PC-9 (cell line): ENCODE measurements around the gene TBC1D9B.

Source experiments
- EZH2 ChIP-seq: fragments of 200-600 bp; sonication (generic); IDR thresholded peaks from 2 replicates; pipeline ENCODE4 v1.8.0; 2017; ENCODE audit warnings: antibody characterized with exemption, low read depth
- TF ChIP-seq, protein P1 (sequence below): fragments of 200-600 bp; sonication (generic); conservative IDR thresholded peaks from 2 replicates; pipeline ENCODE4 v1.6.1; 2017; ENCODE audit warnings: mixed run types, antibody characterized with exemption, mild to moderate bottlenecking, moderate library complexity

- TF ChIP-seq, protein P1, sequence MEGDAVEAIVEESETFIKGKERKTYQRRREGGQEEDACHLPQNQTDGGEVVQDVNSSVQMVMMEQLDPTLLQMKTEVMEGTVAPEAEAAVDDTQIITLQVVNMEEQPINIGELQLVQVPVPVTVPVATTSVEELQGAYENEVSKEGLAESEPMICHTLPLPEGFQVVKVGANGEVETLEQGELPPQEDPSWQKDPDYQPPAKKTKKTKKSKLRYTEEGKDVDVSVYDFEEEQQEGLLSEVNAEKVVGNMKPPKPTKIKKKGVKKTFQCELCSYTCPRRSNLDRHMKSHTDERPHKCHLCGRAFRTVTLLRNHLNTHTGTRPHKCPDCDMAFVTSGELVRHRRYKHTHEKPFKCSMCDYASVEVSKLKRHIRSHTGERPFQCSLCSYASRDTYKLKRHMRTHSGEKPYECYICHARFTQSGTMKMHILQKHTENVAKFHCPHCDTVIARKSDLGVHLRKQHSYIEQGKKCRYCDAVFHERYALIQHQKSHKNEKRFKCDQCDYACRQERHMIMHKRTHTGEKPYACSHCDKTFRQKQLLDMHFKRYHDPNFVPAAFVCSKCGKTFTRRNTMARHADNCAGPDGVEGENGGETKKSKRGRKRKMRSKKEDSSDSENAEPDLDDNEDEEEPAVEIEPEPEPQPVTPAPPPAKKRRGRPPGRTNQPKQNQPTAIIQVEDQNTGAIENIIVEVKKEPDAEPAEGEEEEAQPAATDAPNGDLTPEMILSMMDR, result no peak
- TF ChIP-seq EZH2, result no peak
Observed at GRCh38 chr5:179901462-179901861, 6.2 kb downstream of the TBC1D9B start.
